CD8-positive, alpha-beta memory T cell (primary cell): ENCODE data around the gene SLC36A1. TPM values are rescaled to one million over a fixed set of nuclear protein-coding genes. Genes with fewer than 3 reads are reported as not detected.
"Not testable (repeated sequence)": the region's sequence is repeated elsewhere in the genome, so short reads cannot be mapped to it uniquely, and the experiment has no call there.

Source experiments
- CTCF ChIA-PET: fragments of 350-600 bp; sonication (Branson Sonifier 250); formaldehyde crosslinking; loops from one replicate; lab custom pipeline; 2021; ENCODE audit warnings: antibody characterized with exemption; lab: Charles Lee
- POLR2A ChIA-PET: fragments of 350-600 bp; sonication (Branson Sonifier 250); formaldehyde crosslinking; loops from one replicate; lab custom pipeline; 2021; ENCODE audit warnings: antibody characterized with exemption; lab: Charles Lee
- DNase-seq, 5 donors: peaks; one replicate each; pipeline versions ENCODE4 v3.0.0 to v3.0.0-alpha.2; 2020 to 2022; ENCODE audit warnings: mixed read lengths in 1 of 5
- H3K27ac ChIP-seq: one replicate; pipeline ENCODE4 v1.7.0; 2013; ENCODE audit warnings: low read depth, mild to moderate bottlenecking, low read length, moderate library complexity
- H3K27me3 ChIP-seq: 2 replicates; pipeline ENCODE4 v1.7.0; 2013; ENCODE audit warnings: low read length, mild to moderate bottlenecking; ENCODE audit not compliant: insufficient read depth, poor library complexity, severe bottlenecking
- H3K36me3 ChIP-seq: 2 replicates; pipeline ENCODE4 v1.7.0; 2013; ENCODE audit warnings: mild to moderate bottlenecking, low read length, moderate library complexity; ENCODE audit not compliant: insufficient read depth
- H3K4me1 ChIP-seq: 2 replicates; pipeline ENCODE4 v1.7.0; 2013; ENCODE audit warnings: mild to moderate bottlenecking, low read length, moderate library complexity; ENCODE audit not compliant: insufficient read depth
- H3K4me3 ChIP-seq: 2 replicates; pipeline ENCODE4 v1.7.0; 2013; ENCODE audit warnings: mild to moderate bottlenecking, low read length
- H3K9me3 ChIP-seq: 2 replicates; pipeline ENCODE4 v1.7.0; 2013; ENCODE audit warnings: mild to moderate bottlenecking, low read length
- H3K27ac Mint-ChIP-seq, 8 donors: one replicate each; pipeline ENCODE4 v1.8.0; 2020 to 2021; ENCODE audit warnings: mixed read lengths in 8 of 8, mild to moderate bottlenecking in 6 of 8, inconsistent platforms in 3 of 8, moderate library complexity in 3 of 8
- H3K27me3 Mint-ChIP-seq, 2 donors: one replicate each; pipeline ENCODE4 v1.8.0; 2020 to 2021; ENCODE audit warnings: mixed read lengths in 2 of 2, mild to moderate bottlenecking in 1 of 2, moderate library complexity in 1 of 2
- H3K36me3 Mint-ChIP-seq, 3 donors: one replicate each; pipeline ENCODE4 v1.8.0; 2020 to 2021; ENCODE audit warnings: mixed read lengths in 3 of 3, inconsistent platforms in 1 of 3, mild to moderate bottlenecking in 1 of 3
- H3K4me1 Mint-ChIP-seq, 3 donors: one replicate each; pipeline ENCODE4 v1.8.0; 2020 to 2021; ENCODE audit warnings: mixed read lengths in 3 of 3, inconsistent platforms in 1 of 3, mild to moderate bottlenecking in 1 of 3
- H3K4me3 Mint-ChIP-seq, 7 donors: one replicate each; pipeline ENCODE4 v1.8.0; 2020 to 2021; ENCODE audit warnings: mixed read lengths in 7 of 7, mild to moderate bottlenecking in 6 of 7, moderate library complexity in 4 of 7, inconsistent platforms in 2 of 7
- H3K9me3 Mint-ChIP-seq, 5 donors: one replicate each; pipeline ENCODE4 v1.8.0; 2020 to 2022; ENCODE audit warnings: mixed read lengths in 5 of 5, mild to moderate bottlenecking in 3 of 5, moderate library complexity in 2 of 5, inconsistent platforms in 1 of 5
- polyA plus RNA-seq: library from polyadenylated mRNA; unstranded; fragments of 300-500 nt; fragmentation: Illumina TruSeq; gene quantifications from one replicate; pipeline ENCODE4 v1.2.3, GENCODE V29; 2021
- total RNA-seq, 2 experiments: library from RNA; stranded (reverse); gene quantifications; one replicate each; pipeline ENCODE4 v1.2.3, GENCODE V29; 2021

SLC36A1 gene
- total and polyA plus RNA-seq, 3 experiments from 2014 or later, result 1.9 to 7.2 (median 6.8) TPM

DNA sequence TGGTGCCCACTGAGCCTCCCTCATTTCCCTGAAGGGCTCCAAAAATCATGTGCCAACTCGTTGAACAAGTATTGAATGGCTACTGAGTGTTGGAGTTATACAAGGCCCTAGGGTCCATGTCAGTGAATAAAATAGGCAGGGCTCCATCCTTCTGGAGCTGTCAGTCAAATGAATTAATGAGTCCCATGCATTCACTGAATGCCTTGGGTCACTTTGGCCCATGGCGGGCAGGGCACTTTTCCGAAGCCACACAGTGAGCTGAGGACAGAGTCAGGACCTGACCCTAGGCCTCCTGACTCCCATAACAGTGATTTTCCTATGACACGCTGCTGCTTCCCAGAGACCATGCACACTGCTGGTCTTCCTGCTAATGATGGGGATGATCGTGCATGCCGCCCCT, 27.3 kb upstream of the SLC36A1 start:
- POLR2A ChIA-PET, result no interaction called here
- Histone ChIP-seq H3K27me3 (no peaks in the 10 kb centered on the region), H3K36me3 (no peaks in the 10 kb centered on the region), H3K9me3 (no peaks in the 10 kb centered on the region), H3K4me3 (no peak overlapping the region), H3K27ac (no peak overlapping the region), H3K4me1 (no peaks in the 10 kb centered on the region)
- CTCF ChIA-PET, result no interaction called here
- Mint-ChIP-seq H3K9me3 (peaks cover 5 to 18% (median 10%) of the 10 kb centered on the region in 5 donors), H3K27me3 (peaks cover 13 to 27% of the 10 kb centered on the region in 2 donors), H3K36me3 (peaks cover 0 to 12% (median 0%) of the 10 kb centered on the region in 3 donors), H3K4me3 (no peak overlapping the region), H3K27ac (no peak overlapping the region), H3K4me1 (no peaks in the 10 kb centered on the region)
- no peak for DNase-seq

DNA sequence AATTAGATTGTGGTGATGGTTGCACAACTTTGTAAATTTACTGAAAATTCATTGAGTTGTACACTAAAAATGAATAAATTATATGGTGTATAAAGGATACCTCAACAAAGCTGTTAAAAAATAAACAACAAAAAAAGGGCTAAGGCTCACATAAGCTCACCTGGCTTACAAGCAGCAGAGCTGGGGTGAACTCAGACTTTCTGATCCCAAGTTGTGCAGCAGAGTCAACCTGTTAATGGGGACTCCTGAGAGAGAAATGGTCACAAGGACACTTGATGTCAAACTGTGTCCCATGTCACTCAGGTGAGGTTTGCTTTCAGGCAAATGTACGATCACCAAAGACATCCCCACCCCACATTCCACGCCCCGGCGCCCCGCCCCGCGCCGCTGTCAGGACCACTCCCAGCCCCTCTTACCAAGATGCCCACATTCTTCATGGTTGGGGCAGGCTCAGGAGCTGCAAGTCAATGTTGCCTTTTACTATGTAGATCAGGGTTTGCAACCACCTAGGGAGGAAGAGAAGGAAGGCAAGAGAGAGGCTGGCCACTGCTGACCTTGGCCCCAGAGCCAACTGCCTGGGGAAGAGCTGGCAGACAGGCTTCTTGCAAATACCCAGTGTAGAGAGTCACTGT, 22.4 kb upstream of the SLC36A1 start:
- no peaks in the 10 kb centered on the region for H3K4me1 ChIP-seq
- Mint-ChIP-seq H3K27me3 (peaks cover 12 to 22% of the 10 kb centered on the region in 2 donors), H3K27ac (no peak overlapping the region), H3K4me1 (no peaks in the 10 kb centered on the region), H3K4me3 (no peak overlapping the region), H3K9me3 (peaks cover 0 to 2% (median 0%) of the 10 kb centered on the region in 5 donors), H3K36me3 (no peaks in the 10 kb centered on the region)
- no peak for DNase-seq
- H3K27me3 ChIP-seq, result no peaks in the 10 kb centered on the region
- H3K9me3 ChIP-seq, result no peaks in the 10 kb centered on the region
- POLR2A ChIA-PET, result no interaction called here
- no peak overlapping the region for H3K4me3 ChIP-seq
- H3K27ac ChIP-seq, result no peak overlapping the region
- H3K36me3 ChIP-seq, result no peaks in the 10 kb centered on the region
- CTCF ChIA-PET, result no interaction called here

DNA sequence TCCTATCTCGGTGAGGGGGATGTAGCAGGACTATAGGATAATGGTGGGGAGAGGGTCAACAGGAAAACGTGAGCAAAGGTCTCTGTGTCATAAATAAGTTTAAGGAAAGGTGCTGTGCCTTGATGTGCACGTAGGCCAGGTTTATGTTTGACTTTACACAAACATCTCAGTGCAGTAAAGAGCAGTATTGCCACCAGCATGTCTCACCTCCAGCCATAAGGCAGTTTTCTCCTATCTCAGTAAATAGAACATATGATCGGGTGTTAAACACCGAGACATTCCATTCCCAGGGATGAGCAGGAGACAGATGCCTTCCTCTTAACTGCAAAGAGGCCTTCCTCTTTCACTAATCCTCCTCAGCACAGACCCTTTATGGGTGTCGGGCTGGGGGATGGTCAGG, 21.1 kb upstream of the SLC36A1 start:
- H3K4me3 ChIP-seq, H3K4me1 Mint-ChIP-seq, H3K27ac Mint-ChIP-seq, H3K27ac ChIP-seq, DNase-seq, H3K9me3 Mint-ChIP-seq, POLR2A ChIA-PET, H3K4me3 Mint-ChIP-seq, H3K9me3 ChIP-seq, H3K27me3 ChIP-seq, H3K36me3 Mint-ChIP-seq, H3K36me3 ChIP-seq, H3K4me1 ChIP-seq, CTCF ChIA-PET: not testable (repeated sequence)
- peaks cover 12 to 29% of the 10 kb centered on the region in 2 donors for H3K27me3 Mint-ChIP-seq

DNA sequence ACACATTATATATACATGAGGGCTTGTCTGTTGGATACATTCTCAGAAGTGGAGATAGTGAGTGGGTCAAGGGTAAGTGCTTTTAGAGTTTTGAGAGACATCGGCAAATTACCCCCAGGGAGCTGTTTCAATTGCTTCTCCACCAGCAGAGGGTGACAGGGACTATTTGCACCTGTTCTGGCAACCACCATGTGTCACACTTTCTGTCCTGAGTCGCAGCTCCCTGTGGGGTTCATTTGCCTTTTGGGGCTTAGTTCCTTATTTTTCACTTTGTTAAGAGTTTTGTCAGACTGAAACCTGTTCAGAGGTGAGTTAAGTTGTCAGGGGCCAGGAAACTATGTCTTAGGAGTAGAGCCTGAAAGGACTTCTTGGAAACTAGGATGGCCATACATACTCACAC, 20.1 kb upstream of the SLC36A1 start:
- Histone ChIP-seq H3K36me3 (no peaks in the 10 kb centered on the region), H3K4me3 (no peak overlapping the region), H3K27ac (no peak overlapping the region), H3K27me3 (no peaks in the 10 kb centered on the region), H3K4me1 (no peaks in the 10 kb centered on the region), H3K9me3 (no peaks in the 10 kb centered on the region)
- H3K36me3 Mint-ChIP-seq, result no peaks in the 10 kb centered on the region
- DNase-seq, result no peak
- peaks cover 0 to 2% (median 0%) of the 10 kb centered on the region in 5 donors for H3K9me3 Mint-ChIP-seq
- no peak overlapping the region for H3K27ac Mint-ChIP-seq
- ChIA-PET POLR2A (no interaction called here), CTCF (no interaction called here)
- peaks cover 15 to 27% of the 10 kb centered on the region in 2 donors for H3K27me3 Mint-ChIP-seq
- H3K4me1 Mint-ChIP-seq, result no peaks in the 10 kb centered on the region
- H3K4me3 Mint-ChIP-seq, result no peak overlapping the region

DNA sequence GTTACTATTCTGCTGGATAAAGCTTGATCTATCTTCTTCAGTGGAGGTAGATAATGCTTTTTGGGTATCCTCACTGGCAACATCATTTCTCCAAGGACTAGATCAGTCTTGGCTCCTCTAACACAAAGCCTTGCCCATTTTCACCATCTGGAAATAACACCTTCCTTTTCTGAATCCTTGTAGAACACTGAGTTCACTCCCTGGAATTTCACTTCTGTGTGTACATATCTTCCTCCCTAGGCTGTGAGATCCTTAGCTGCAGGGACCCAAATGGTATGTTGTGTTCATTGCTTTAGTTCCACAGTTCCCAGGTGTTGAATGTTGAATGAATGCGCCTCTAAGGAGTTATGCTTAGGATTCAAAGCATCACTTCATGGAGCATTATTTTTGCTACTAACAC, 16.7 kb upstream of the SLC36A1 start:
- CTCF ChIA-PET, result interaction anchor here (1.8 kb wide), 1 partner anchor 17 kb away, joined by 6 read pairs; the partner anchor contains the start of gene SLC36A1
- DNase-seq, result no peak
- H3K36me3 Mint-ChIP-seq, result no peaks in the 10 kb centered on the region

DNA sequence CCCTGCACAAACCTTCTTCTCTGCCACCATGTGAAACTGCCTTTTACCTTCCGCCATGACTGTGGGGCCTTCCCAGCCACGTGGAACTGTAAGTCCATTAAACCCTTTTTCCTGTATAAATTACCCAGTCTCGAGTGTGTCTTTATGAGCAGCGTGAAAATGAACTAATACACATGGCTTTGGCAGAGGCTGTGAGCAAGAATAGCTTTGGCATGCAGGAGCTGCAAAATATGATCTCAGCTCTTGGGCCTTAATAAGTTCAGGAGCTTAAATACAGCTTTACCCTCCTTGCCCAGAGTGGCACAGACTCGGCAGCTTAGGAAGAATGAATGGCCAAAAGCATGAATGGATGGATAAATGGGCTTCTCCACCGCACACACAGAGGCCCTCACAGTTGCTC, 15.7 kb upstream of the SLC36A1 start:
- POLR2A ChIA-PET, result no interaction called here
- no peak overlapping the region for H3K27ac ChIP-seq
- Mint-ChIP-seq H3K4me1 (no peaks in the 10 kb centered on the region), H3K27ac (no peak overlapping the region), H3K9me3 (no peaks in the 10 kb centered on the region), H3K27me3 (peaks cover 7 to 31% of the 10 kb centered on the region in 2 donors), H3K4me3 (no peak overlapping the region), H3K36me3 (no peaks in the 10 kb centered on the region)
- H3K36me3 ChIP-seq, result no peaks in the 10 kb centered on the region
- CTCF ChIA-PET, result no interaction called here
- H3K9me3 ChIP-seq, result no peaks in the 10 kb centered on the region
- no peaks in the 10 kb centered on the region for H3K27me3 ChIP-seq
- no peak overlapping the region for H3K4me3 ChIP-seq
- no peaks in the 10 kb centered on the region for H3K4me1 ChIP-seq
- DNase-seq, result no peak

More for the DNA sequence above, 16.7 kb upstream of the SLC36A1 start:
- POLR2A ChIA-PET, result no interaction called here
- Histone ChIP-seq H3K27ac (no peak overlapping the region), H3K4me1 (no peaks in the 10 kb centered on the region), H3K9me3 (no peaks in the 10 kb centered on the region), H3K4me3 (no peak overlapping the region), H3K27me3 (no peaks in the 10 kb centered on the region), H3K36me3 (no peaks in the 10 kb centered on the region)
- Mint-ChIP-seq H3K4me3 (no peak overlapping the region), H3K4me1 (no peaks in the 10 kb centered on the region), H3K27ac (no peak overlapping the region), H3K9me3 (no peaks in the 10 kb centered on the region), H3K27me3 (peaks cover 6 to 25% of the 10 kb centered on the region in 2 donors)

DNA sequence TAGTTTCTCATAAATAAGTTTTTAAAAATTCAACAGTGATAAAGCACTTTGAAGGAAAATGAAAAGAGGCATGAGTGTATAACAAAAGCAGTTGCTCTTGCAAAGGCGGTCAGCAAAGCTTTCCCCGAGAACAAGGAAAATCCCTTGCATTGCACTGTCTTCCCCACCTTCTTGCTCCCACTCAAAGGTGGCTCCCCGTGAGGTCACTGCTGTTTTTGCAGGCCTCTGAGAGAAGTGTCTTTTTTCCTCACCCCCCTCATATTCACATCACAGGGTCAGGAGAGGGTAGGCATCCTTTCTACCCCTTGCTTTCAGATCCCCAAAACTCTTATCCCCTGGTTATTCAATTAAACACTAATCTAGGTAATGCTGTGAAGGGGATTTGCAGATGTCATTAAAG, 15.2 kb upstream of the SLC36A1 start:
- CTCF ChIA-PET, result no interaction called here
- H3K4me1 ChIP-seq, result no peaks in the 10 kb centered on the region
- POLR2A ChIA-PET, result no interaction called here

DNA sequence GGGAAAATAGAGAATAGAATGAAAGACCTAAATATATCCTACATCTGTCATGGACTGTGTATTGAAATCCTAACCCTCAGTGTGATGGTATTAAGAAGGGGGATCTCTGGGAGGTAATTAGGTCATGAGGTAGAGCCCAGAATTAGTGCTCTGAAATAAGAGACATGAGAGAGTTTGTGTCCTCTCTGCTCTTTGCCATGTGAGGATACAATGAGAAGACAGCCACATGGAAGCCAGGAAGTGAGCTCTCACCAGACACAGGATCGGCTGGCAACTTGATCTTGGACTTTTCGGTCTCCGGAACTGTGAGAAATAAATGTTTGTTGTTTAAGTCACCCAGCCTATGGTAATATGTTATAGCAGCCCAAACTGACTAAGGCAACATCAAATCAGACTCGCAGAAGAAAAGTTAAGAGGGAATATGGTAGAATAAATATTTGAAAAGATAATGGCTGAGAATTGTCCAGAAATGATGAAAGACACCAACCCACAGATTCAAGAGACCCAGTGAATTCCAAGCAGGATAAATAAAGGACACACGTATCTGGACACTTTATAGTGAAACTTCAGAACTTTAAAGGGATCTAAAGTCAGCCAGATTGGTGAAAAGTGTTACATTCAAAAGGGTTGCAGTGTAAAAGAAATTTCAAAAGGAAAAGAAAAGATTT, 12.7 kb upstream of the SLC36A1 start:
- ChIA-PET CTCF (no interaction called here), POLR2A (no interaction called here)
- H3K27me3 ChIP-seq, result no peaks in the 10 kb centered on the region
- H3K9me3 Mint-ChIP-seq, result peaks cover 0 to 3% (median 0%) of the 10 kb centered on the region in 5 donors
- no peaks in the 10 kb centered on the region for H3K36me3 ChIP-seq
- no peak overlapping the region for H3K4me3 Mint-ChIP-seq
- H3K4me1 Mint-ChIP-seq, result no peaks in the 10 kb centered on the region
- no peak for DNase-seq
- no peaks in the 10 kb centered on the region for H3K4me1 ChIP-seq
- H3K27me3 Mint-ChIP-seq, result peaks cover 13 to 50% of the 10 kb centered on the region in 2 donors
- H3K27ac Mint-ChIP-seq, result no peak overlapping the region
- H3K36me3 Mint-ChIP-seq, result peaks cover 0 to 4% (median 0%) of the 10 kb centered on the region in 3 donors
- no peaks in the 10 kb centered on the region for H3K9me3 ChIP-seq
- no peak overlapping the region for H3K27ac ChIP-seq
- H3K4me3 ChIP-seq, result no peak overlapping the region

More for the DNA sequence above, 15.2 kb upstream of the SLC36A1 start:
- Histone ChIP-seq H3K36me3 (no peaks in the 10 kb centered on the region), H3K4me3 (no peak overlapping the region), H3K27me3 (no peaks in the 10 kb centered on the region), H3K27ac (no peak overlapping the region), H3K9me3 (no peaks in the 10 kb centered on the region)
- no peak for DNase-seq
- peaks cover 7 to 35% of the 10 kb centered on the region in 2 donors for H3K27me3 Mint-ChIP-seq
- no peaks in the 10 kb centered on the region for H3K36me3 Mint-ChIP-seq
- H3K9me3 Mint-ChIP-seq, result no peaks in the 10 kb centered on the region
- H3K4me1 Mint-ChIP-seq, result no peaks in the 10 kb centered on the region
- no peak overlapping the region for H3K27ac Mint-ChIP-seq
- H3K4me3 Mint-ChIP-seq, result no peak overlapping the region
